ENCODE measurements around the gene BACH1. TPM values are rescaled to one million over a fixed set of nuclear protein-coding genes. Genes with fewer than 3 reads are reported as not detected.

BACH1 gene
- total RNA-seq, 1 donor from 2014 or later: 69.2 TPM

DNA sequence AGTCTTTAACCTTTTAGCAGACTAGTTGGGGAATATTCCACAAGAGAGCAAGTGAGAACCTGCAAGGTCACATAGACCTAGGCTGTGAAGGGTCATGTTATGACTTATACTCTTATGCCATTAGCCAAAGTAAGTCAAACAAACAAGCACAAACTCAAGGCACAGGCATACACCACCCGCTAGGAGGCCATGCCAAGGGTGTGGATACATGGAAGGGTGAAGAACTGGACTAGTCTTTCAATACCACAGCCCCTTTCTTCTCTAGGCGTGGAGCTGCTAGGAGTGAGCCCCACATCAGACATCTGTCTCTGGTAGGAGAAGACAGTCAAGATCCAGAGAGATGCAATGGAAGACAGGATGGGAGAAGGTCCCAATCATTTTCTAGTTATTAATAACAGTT is 68.6 kb downstream of the BACH1 start:
- Mint-ChIP-seq H3K27me3 (ENCODE audit: low read depth) (no peaks in the 10 kb centered on the region), H3K4me1 (no peaks in the 10 kb centered on the region), H3K4me3 (no peak overlapping the region), H3K9me3 (peaks cover 2% of the 10 kb centered on the region), H3K27ac (ENCODE audit: unreplicated experiment) (no peak overlapping the region), H3K36me3 (ENCODE audit: low read depth) (peaks cover 21% of the 10 kb centered on the region)
- TF ChIP-seq, protein P1, sequence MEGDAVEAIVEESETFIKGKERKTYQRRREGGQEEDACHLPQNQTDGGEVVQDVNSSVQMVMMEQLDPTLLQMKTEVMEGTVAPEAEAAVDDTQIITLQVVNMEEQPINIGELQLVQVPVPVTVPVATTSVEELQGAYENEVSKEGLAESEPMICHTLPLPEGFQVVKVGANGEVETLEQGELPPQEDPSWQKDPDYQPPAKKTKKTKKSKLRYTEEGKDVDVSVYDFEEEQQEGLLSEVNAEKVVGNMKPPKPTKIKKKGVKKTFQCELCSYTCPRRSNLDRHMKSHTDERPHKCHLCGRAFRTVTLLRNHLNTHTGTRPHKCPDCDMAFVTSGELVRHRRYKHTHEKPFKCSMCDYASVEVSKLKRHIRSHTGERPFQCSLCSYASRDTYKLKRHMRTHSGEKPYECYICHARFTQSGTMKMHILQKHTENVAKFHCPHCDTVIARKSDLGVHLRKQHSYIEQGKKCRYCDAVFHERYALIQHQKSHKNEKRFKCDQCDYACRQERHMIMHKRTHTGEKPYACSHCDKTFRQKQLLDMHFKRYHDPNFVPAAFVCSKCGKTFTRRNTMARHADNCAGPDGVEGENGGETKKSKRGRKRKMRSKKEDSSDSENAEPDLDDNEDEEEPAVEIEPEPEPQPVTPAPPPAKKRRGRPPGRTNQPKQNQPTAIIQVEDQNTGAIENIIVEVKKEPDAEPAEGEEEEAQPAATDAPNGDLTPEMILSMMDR (conservative IDR thresholded peaks at IDR 0.05): no peak
- no peak for DNase-seq (ENCODE audit: low read depth, low spot score)

DNA sequence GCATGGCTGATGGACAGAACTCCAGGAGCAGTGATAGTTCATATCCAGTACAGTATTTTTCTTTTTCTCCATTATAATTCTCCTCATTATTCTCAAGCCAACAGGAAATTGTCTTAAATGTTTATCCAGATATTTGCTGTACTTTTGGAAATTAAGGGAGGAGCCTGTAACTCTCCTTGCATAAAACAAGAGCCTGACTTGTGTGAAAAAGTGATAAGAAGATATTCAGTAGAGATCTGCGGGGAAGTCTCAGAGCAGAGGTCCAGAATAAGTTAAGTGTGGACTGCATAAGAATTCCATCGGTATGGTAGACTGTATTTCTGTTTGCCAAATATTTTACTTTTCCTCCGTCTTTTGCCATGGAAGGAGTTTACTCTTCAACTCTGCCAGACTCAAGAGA is 70.2 kb downstream of the BACH1 start:
- Mint-ChIP-seq H3K4me1 (no peaks in the 10 kb centered on the region), H3K9me3 (peaks cover 3% of the 10 kb centered on the region), H3K27me3 (ENCODE audit: low read depth) (no peaks in the 10 kb centered on the region), H3K27ac (ENCODE audit: unreplicated experiment) (no peak overlapping the region), H3K4me3 (no peak overlapping the region), H3K36me3 (ENCODE audit: low read depth) (peaks cover 15% of the 10 kb centered on the region)
- no peak for DNase-seq (ENCODE audit: low read depth, low spot score)
- TF ChIP-seq, protein P1 (conservative IDR thresholded peaks at IDR 0.05): no peak

DNA sequence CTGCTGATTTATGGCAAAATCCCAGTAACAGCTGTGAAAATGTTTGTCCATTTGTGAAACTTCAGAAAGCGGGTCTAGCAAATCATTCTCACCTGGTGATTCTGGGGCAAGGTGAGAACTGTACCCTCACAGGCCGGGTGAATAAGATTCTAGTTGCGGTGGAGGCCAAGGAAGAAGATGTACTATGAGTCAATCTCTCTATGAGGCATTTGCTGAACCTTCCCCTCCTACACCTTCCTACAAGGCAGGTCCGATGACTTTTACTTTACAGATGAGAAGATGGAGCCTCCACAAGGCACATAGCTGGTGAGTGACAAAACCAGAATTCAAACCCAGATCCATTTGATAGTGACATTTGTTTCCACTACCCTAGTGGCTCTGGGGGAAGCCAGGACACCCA is 72.7 kb downstream of the BACH1 start:
- DNase-seq (ENCODE audit: low read depth, low spot score): no peak
- peaks cover 14% of the 10 kb centered on the region for H3K36me3 Mint-ChIP-seq (ENCODE audit: low read depth)
- peaks cover 3% of the 10 kb centered on the region for H3K9me3 Mint-ChIP-seq
- H3K27me3 Mint-ChIP-seq (ENCODE audit: low read depth): no peaks in the 10 kb centered on the region
- no peaks in the 10 kb centered on the region for H3K4me1 Mint-ChIP-seq
- no peak overlapping the region for H3K27ac Mint-ChIP-seq (ENCODE audit: unreplicated experiment)
- TF ChIP-seq, protein P1 (conservative IDR thresholded peaks at IDR 0.05): no peak
- no peak overlapping the region for H3K4me3 Mint-ChIP-seq

DNA sequence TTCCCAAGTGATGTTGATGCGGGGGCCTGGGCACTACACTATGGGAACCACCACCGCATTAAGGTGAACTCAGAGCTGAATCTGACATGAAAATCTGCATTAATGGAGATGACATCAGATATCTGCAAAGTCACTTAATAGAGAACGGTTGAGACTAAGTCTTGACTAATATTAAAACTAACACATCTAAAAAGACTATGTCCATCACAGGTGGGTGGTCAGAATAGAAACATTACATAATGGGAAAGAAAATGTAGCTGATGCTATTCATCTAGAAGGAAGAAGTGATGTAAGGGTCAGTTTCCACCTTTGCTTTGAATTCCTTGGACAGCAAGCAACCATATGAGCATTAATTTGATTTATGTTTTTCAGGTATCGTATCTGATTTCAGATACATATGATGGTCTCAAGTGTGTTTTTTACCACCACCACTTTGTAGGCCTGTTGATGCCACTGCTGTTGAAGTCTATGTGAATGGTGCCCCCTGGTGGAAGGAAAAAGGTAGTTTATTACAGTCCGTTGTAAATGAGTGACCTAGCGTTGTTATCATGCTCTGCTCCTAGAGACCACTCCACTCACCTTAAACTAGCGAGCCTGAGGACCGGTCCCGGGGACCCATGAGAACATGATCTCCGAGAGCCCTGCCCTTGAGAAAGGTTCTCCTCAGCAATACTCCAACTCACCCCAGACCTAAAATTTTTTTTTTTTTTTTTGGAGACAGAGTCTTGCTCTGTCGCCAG is 73.5 kb downstream of the BACH1 start:
- no peaks in the 10 kb centered on the region for H3K27me3 Mint-ChIP-seq (ENCODE audit: low read depth)
- peaks cover 12% of the 10 kb centered on the region for H3K36me3 Mint-ChIP-seq (ENCODE audit: low read depth)
- H3K4me1 Mint-ChIP-seq: no peaks in the 10 kb centered on the region
- no peak overlapping the region for H3K27ac Mint-ChIP-seq (ENCODE audit: unreplicated experiment)
- TF ChIP-seq, protein P1 (conservative IDR thresholded peaks at IDR 0.05): peak; percentile 76
- H3K9me3 Mint-ChIP-seq: peaks cover 3% of the 10 kb centered on the region
- peak; percentile 57 for DNase-seq (ENCODE audit: low read depth, low spot score)
- H3K4me3 Mint-ChIP-seq: no peak overlapping the region

DNA sequence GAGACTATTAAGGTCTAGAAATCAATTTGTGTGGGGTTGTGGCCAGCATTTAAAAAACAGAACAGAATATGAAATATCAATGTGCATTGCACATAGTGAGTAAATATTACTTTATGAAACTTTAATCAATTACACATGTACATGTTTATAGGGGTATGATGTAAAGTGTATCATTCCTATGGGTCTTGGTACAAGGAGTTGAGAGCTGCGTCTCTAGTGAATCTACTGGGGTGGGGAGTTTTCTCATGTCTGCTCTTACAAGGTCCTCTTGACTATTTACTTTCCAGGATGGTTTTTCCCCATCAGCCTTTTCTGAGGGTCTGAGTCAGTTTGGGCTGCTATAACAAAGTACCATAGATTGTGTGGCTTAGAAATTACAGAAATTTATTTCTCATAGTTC is 75.8 kb downstream of the BACH1 start:
- Mint-ChIP-seq H3K27me3 (ENCODE audit: low read depth) (no peaks in the 10 kb centered on the region), H3K9me3 (peaks cover 3% of the 10 kb centered on the region), H3K4me1 (no peaks in the 10 kb centered on the region), H3K4me3 (no peak overlapping the region), H3K36me3 (ENCODE audit: low read depth) (peaks cover 14% of the 10 kb centered on the region), H3K27ac (ENCODE audit: unreplicated experiment) (peak overlapping the region; percentile 64)
- DNase-seq (ENCODE audit: low read depth, low spot score): no peak
- TF ChIP-seq, protein P1 (conservative IDR thresholded peaks at IDR 0.05): no peak

Data from neural crest cell (in vitro differentiated cells).